Measurements from ENCODE around the gene HRAS. TPM values are rescaled to one million over a fixed set of nuclear protein-coding genes. Genes with fewer than 3 reads are reported as not detected.

HRAS gene
- total RNA-seq, 1 donor from 2014 or later = 53.5 TPM

DNA sequence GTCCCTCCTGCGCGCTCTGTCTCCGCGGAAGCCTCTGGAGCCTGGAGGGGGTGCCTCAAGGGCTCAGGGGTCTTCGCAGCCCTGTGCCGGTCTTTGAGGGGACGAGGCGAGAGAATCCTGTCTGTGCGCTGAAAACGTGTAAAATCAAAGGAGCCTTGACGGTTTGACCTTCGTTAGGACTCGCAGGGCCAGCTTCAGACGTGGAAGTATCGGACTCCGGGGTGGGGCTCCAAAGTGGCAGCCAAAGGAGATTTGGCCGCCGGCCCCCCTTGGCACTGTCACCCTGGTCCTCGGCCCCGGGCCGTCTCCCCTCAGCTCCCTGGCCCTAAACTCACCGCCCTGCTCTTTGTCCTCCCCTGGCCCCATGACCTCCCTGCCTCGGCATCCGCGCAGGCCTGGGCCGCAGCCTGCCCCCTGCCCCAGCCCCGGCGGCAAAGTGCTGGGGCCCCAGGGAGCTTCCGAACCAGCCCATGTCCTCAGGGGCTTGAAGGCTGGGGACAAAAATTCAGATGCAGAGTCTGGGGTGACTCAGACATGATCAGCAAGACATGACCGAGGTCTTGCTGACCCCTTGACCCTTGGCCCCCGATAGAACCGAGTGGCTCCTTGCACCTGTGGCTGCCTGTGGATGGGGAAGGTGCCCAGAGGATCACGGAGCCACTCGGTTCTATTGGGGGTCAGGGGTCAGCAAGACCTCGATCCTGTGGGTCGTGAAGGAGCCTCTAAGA is 33.9 kb upstream of the HRAS start:
- intact Hi-C loops (cut with DNase I) = no loop called here

DNA sequence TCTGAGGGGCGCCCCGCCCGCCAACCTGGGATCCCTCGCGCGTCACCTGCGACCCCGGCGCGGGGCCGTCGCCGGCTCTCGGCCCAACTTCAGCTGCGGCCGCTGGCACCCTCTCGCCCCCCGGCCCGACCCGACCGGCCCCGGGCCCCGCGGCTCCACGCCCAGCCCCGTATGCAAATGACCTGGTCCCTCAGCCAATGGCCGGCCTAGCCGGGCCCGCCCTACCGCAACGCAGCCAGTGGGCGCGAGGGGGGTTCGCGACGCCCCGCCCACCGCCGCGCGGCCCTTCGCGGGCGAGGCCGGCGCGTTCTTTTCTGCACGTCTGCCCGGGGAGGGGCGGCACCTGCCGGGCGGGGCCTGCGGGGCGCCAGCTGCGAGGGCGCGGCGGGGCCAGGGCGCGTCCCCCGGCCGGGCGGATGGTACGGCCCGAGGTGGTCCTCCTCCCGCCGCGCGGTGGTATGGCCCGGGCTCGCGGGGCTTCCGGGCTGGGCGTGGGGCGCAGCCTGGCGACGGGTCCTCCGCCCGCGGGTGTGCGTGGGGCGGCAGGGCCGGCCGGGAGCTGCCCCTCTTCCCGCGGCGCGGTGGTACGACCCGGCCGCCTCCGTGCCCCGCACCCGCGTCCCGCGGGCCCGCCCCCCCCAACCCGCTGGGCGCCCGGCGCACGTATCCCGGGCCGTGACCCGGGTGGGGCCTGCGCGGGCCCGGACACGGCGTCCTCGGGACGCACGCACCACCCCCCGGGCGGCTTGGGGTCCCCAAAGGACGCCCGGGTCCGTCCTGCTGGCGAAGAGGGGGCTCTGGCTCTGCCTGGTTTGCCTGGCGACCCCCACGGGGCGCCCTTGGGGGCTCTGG is 33.2 kb upstream of the HRAS start:
- no peak for DNase-seq (ENCODE audit: extremely low spot score in 2 of 2)
- H3K27ac ChIP-seq = peak overlapping the region; percentile 81
- H3K9me3 ChIP-seq = no peaks in the 10 kb centered on the region
- TF ChIP-seq POLR2A (IDR thresholded peaks at IDR 0.05) (peak in 1 of 2 donors; percentile 23), POLR2AphosphoS5 (IDR thresholded peaks at IDR 0.05; ENCODE audit: insufficient read depth in 1 of 2, low read depth in 1 of 2) (no peak)
- no peaks in the 10 kb centered on the region for H3K36me3 ChIP-seq
- H3K4me1 ChIP-seq = peaks cover 25% of the 10 kb centered on the region
- H3K27me3 ChIP-seq = no peaks in the 10 kb centered on the region
- intact Hi-C loops (cut with DNase I) = no loop called here
- H3K4me3 ChIP-seq = peak overlapping the region; percentile 53 to 84

More for the DNA sequence above, 33.9 kb upstream of the HRAS start:
- TF ChIP-seq CTCF (IDR thresholded peaks at IDR 0.05) (no peak), POLR2A (IDR thresholded peaks at IDR 0.05) (no peak), POLR2AphosphoS5 (IDR thresholded peaks at IDR 0.05; ENCODE audit: insufficient read depth in 1 of 2, low read depth in 1 of 2) (no peak)
- Histone ChIP-seq H3K4me1 (peaks cover 30% of the 10 kb centered on the region), H3K9me3 (no peaks in the 10 kb centered on the region), H3K36me3 (no peaks in the 10 kb centered on the region), H3K4me3 (peak overlapping the region; percentile 53 to 84), H3K27ac (peak overlapping the region; percentile 81), H3K27me3 (no peaks in the 10 kb centered on the region)
- DNase-seq (ENCODE audit: extremely low spot score in 2 of 2) = no peak

GRCh38 chr11:567629-568292 is 32.4 kb upstream of the HRAS start:
- H3K4me1 ChIP-seq = peaks cover 25% of the 10 kb centered on the region
- intact Hi-C loops (cut with DNase I) = no loop called here
- peak overlapping the region; percentile 81 for H3K27ac ChIP-seq
- peak overlapping the region; percentile 53 to 84 for H3K4me3 ChIP-seq
- DNase-seq (ENCODE audit: extremely low spot score in 2 of 2) = no peak
- H3K9me3 ChIP-seq = no peaks in the 10 kb centered on the region
- no peaks in the 10 kb centered on the region for H3K27me3 ChIP-seq
- H3K36me3 ChIP-seq = no peaks in the 10 kb centered on the region
- TF ChIP-seq POLR2AphosphoS5 (IDR thresholded peaks at IDR 0.05; ENCODE audit: insufficient read depth in 1 of 2, low read depth in 1 of 2) (peak in 1 of 2 donors; percentile 23), POLR2A (IDR thresholded peaks at IDR 0.05) (no peak)

GRCh38 chr11:567011-567628 is 31.7 kb upstream of the HRAS start:
- Histone ChIP-seq H3K4me1 (peaks cover 29% of the 10 kb centered on the region), H3K36me3 (no peaks in the 10 kb centered on the region), H3K27me3 (no peaks in the 10 kb centered on the region), H3K27ac (peak overlapping the region; percentile 81), H3K9me3 (no peaks in the 10 kb centered on the region), H3K4me3 (peak overlapping the region in 1 of 2 donors; percentile 53)
- intact Hi-C loops (cut with DNase I) = no loop called here
- no peak for DNase-seq (ENCODE audit: extremely low spot score in 2 of 2)
- no peak for TF ChIP-seq POLR2AphosphoS5 (IDR thresholded peaks at IDR 0.05; ENCODE audit: insufficient read depth in 1 of 2, low read depth in 1 of 2)
- no peak for TF ChIP-seq CTCF (IDR thresholded peaks at IDR 0.05)
- no peak for TF ChIP-seq POLR2A (IDR thresholded peaks at IDR 0.05)

GRCh38 chr11:565921-566509 is 30.6 kb upstream of the HRAS start:
- no peaks in the 10 kb centered on the region for H3K9me3 ChIP-seq
- peak overlapping the region; percentile 5 for H3K27ac ChIP-seq
- H3K36me3 ChIP-seq = no peaks in the 10 kb centered on the region
- intact Hi-C loops (cut with DNase I) = no loop called here
- H3K4me3 ChIP-seq = no peak overlapping the region
- no peak for DNase-seq (ENCODE audit: extremely low spot score in 2 of 2)
- TF ChIP-seq POLR2AphosphoS5 (IDR thresholded peaks at IDR 0.05; ENCODE audit: insufficient read depth in 1 of 2, low read depth in 1 of 2) (no peak), POLR2A (IDR thresholded peaks at IDR 0.05) (no peak), CTCF (IDR thresholded peaks at IDR 0.05) (no peak)
- H3K27me3 ChIP-seq = no peaks in the 10 kb centered on the region
- H3K4me1 ChIP-seq = peaks cover 39% of the 10 kb centered on the region
